ENCODE data around the gene COBL. TPM values are rescaled to one million over a fixed set of nuclear protein-coding genes. Genes with fewer than 3 reads are reported as not detected.

Gene COBL
- total RNA-seq, 3 donors from 2014 or later (not counting 1 experiment from before 2014, with no cell fraction given), result not detected

DNA sequence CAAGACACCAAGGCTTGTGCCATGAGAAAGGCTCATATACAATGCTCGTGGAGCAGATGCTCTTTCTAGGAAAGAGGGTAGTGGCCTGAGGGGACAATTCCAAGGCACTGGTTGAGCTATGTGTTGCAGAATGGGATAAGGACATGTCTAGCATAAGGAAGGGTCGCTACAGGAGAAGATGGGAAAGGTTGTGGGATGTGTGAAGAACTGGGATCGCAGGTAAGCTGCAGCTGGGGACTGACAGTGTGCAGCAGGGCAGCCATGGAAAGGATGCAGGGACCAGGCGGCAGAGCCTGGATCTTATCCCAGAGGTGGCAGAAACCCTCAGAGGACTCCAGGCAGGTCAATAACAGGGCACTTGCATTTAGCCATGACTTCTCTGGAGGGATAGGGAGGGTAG is 56.1 kb downstream of the COBL start:
- H3K27ac Mint-ChIP-seq, result no peak overlapping the region
- TF ChIP-seq, protein P1, sequence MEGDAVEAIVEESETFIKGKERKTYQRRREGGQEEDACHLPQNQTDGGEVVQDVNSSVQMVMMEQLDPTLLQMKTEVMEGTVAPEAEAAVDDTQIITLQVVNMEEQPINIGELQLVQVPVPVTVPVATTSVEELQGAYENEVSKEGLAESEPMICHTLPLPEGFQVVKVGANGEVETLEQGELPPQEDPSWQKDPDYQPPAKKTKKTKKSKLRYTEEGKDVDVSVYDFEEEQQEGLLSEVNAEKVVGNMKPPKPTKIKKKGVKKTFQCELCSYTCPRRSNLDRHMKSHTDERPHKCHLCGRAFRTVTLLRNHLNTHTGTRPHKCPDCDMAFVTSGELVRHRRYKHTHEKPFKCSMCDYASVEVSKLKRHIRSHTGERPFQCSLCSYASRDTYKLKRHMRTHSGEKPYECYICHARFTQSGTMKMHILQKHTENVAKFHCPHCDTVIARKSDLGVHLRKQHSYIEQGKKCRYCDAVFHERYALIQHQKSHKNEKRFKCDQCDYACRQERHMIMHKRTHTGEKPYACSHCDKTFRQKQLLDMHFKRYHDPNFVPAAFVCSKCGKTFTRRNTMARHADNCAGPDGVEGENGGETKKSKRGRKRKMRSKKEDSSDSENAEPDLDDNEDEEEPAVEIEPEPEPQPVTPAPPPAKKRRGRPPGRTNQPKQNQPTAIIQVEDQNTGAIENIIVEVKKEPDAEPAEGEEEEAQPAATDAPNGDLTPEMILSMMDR (IDR thresholded peaks at IDR 0.05), result no peak
- H3K36me3 Mint-ChIP-seq, result no peaks in the 10 kb centered on the region
- ATAC-seq (no peak), DNase-seq (no peak)
- Histone ChIP-seq H3K36me3 (ENCODE audit: control insufficient read depth, insufficient read depth, low read length) (no peaks in the 10 kb centered on the region), H3K27me3 (ENCODE audit: control insufficient read depth, insufficient read depth, low read length) (no peaks in the 10 kb centered on the region), H3K27ac (ENCODE audit: low read length) (no peak overlapping the region), H3K4me1 (ENCODE audit: control insufficient read depth, insufficient read depth, low read length) (no peaks in the 10 kb centered on the region), H3K4me3 (ENCODE audit: low read length) (no peak overlapping the region), H3K9me3 (ENCODE audit: control insufficient read depth, insufficient read depth, low read length) (no peaks in the 10 kb centered on the region)
- H3K4me1 Mint-ChIP-seq, result peaks cover 0 to 6% of the 10 kb centered on the region in 2 donors
- H3K27me3 Mint-ChIP-seq (ENCODE audit: low read depth in 2 of 2), result peaks cover 8 to 15% of the 10 kb centered on the region in 2 donors
- H3K4me3 Mint-ChIP-seq, result no peak overlapping the region
- intact Hi-C loops (cut with micrococcal nuclease), result no loop called here
- 82% methylated on average over 4 of the region's 4 CpGs for WGBS (ENCODE audit: insufficient coverage)
- no peaks in the 10 kb centered on the region for H3K9me3 Mint-ChIP-seq

DNA sequence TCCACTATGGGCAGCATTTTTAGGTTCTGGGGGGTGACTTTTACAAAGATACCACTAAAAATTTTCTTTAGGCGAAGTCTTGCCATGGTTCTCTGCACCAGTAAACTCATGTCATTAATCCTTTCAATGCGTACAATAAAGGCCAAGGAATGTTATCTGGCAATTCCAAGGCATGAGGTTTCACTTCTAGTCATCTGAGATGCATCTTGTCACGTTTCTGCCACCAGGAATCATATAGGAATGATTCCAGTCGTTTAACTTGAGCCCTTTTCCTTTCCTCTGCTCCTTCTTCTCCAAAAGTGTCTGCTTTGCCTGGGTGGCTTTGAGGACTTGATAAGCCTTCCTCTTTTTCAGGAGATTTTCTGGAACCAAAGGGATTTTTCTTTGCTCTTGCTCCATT is 56.8 kb downstream of the COBL start:
- H3K36me3 ChIP-seq (ENCODE audit: control insufficient read depth, insufficient read depth, low read length), result no peaks in the 10 kb centered on the region
- peaks cover 0 to 6% of the 10 kb centered on the region in 2 donors for H3K4me1 Mint-ChIP-seq
- H3K27me3 Mint-ChIP-seq (ENCODE audit: low read depth in 2 of 2), result peaks cover 8 to 15% of the 10 kb centered on the region in 2 donors
- no peak overlapping the region for H3K27ac Mint-ChIP-seq
- no peaks in the 10 kb centered on the region for H3K9me3 Mint-ChIP-seq
- no peaks in the 10 kb centered on the region for H3K27me3 ChIP-seq (ENCODE audit: control insufficient read depth, insufficient read depth, low read length)
- DNase-seq (no peak), ATAC-seq (no peak)
- H3K36me3 Mint-ChIP-seq, result no peaks in the 10 kb centered on the region
- TF ChIP-seq, protein P1 (IDR thresholded peaks at IDR 0.05), result no peak
- no peaks in the 10 kb centered on the region for H3K9me3 ChIP-seq (ENCODE audit: control insufficient read depth, insufficient read depth, low read length)
- no peaks in the 10 kb centered on the region for H3K4me1 ChIP-seq (ENCODE audit: control insufficient read depth, insufficient read depth, low read length)
- no peak overlapping the region for H3K27ac ChIP-seq (ENCODE audit: low read length)
- H3K4me3 ChIP-seq (ENCODE audit: low read length), result no peak overlapping the region
- WGBS (ENCODE audit: insufficient coverage), result 79% methylated on average over 4 of the region's 4 CpGs
- H3K4me3 Mint-ChIP-seq, result no peak overlapping the region
- intact Hi-C loops (cut with micrococcal nuclease), result no loop called here

DNA sequence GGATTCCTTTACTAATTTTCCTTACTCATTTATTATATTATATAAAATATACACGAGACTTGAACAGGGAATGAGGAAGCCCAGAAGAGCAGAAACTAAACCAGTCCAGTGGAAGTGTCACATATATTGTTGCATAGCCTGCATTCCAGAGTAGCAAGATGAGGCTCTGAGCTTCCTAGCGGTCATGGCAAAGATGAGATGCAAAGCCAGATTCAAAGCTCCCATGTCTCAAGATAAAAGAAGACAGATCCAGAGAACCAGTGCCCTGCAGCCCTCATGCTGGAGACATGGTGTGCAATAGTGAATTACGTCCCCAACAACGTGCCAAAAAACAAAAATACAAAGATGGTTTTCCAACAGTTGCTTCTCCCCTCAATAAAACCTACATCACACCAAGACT is 59.7 kb downstream of the COBL start:
- no peaks in the 10 kb centered on the region for H3K4me1 ChIP-seq (ENCODE audit: control insufficient read depth, insufficient read depth, low read length)
- no peaks in the 10 kb centered on the region for H3K27me3 ChIP-seq (ENCODE audit: control insufficient read depth, insufficient read depth, low read length)
- no peak for DNase-seq
- ATAC-seq, result no peak
- H3K4me1 Mint-ChIP-seq, result peaks cover 0 to 6% of the 10 kb centered on the region in 2 donors
- no peak overlapping the region for H3K27ac Mint-ChIP-seq
- H3K27me3 Mint-ChIP-seq (ENCODE audit: low read depth in 2 of 2), result peaks cover 10 to 15% of the 10 kb centered on the region in 2 donors
- H3K9me3 Mint-ChIP-seq, result no peaks in the 10 kb centered on the region
- no peaks in the 10 kb centered on the region for H3K9me3 ChIP-seq (ENCODE audit: control insufficient read depth, insufficient read depth, low read length)
- H3K27ac ChIP-seq (ENCODE audit: low read length), result no peak overlapping the region
- no peak overlapping the region for H3K4me3 Mint-ChIP-seq
- H3K4me3 ChIP-seq (ENCODE audit: low read length), result no peak overlapping the region
- no peaks in the 10 kb centered on the region for H3K36me3 ChIP-seq (ENCODE audit: control insufficient read depth, insufficient read depth, low read length)
- intact Hi-C loops (cut with micrococcal nuclease), result no loop called here
- H3K36me3 Mint-ChIP-seq, result no peaks in the 10 kb centered on the region
- TF ChIP-seq, protein P1 (IDR thresholded peaks at IDR 0.05), result no peak
- WGBS (ENCODE audit: insufficient coverage), result 91% methylated on average over 4 of the region's 4 CpGs

DNA sequence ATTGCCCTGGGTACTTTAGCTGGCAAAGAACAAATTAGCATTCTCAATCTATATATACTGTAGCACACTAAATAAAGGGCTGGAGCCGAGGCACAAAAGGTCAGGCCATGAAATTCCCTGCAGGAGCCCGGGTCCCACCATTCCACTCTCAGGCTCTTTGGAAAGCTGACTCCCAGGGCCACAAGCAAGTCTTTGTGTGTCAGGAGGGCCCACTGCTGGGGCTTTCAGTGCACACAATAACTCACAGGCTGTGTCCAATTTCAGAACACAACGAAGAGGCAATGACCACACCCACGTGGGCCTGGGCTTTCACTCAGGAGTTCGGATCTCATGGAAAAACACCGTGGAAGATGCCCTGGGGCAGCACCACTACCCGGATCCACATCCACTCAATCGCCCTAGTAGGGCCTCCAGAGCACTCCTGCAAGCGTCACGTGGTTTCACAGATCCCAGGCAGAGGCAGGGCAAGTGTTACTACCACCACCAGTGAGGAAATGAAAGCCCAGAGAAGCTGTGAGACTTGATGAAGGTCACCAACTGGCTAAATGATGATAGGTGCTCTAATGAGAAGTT is 60.3 kb downstream of the COBL start:
- H3K9me3 Mint-ChIP-seq, result no peaks in the 10 kb centered on the region
- H3K36me3 Mint-ChIP-seq, result no peaks in the 10 kb centered on the region
- no peak for DNase-seq
- intact Hi-C loops (cut with micrococcal nuclease), result no loop called here
- no peak overlapping the region for H3K4me3 Mint-ChIP-seq
- no peaks in the 10 kb centered on the region for H3K36me3 ChIP-seq (ENCODE audit: control insufficient read depth, insufficient read depth, low read length)
- ATAC-seq, result peak in 1 of 3 donors; percentile 32
- 75% methylated on average over 10 of the region's 10 CpGs for WGBS (ENCODE audit: insufficient coverage)
- H3K27ac ChIP-seq (ENCODE audit: low read length), result no peak overlapping the region
- peaks cover 10 to 12% of the 10 kb centered on the region in 2 donors for H3K27me3 Mint-ChIP-seq (ENCODE audit: low read depth in 2 of 2)
- no peak overlapping the region for H3K27ac Mint-ChIP-seq
- no peaks in the 10 kb centered on the region for H3K9me3 ChIP-seq (ENCODE audit: control insufficient read depth, insufficient read depth, low read length)
- no peaks in the 10 kb centered on the region for H3K4me1 ChIP-seq (ENCODE audit: control insufficient read depth, insufficient read depth, low read length)
- TF ChIP-seq, protein P1 (IDR thresholded peaks at IDR 0.05), result no peak
- H3K4me1 Mint-ChIP-seq, result peaks cover 0 to 6% of the 10 kb centered on the region in 2 donors
- no peaks in the 10 kb centered on the region for H3K27me3 ChIP-seq (ENCODE audit: control insufficient read depth, insufficient read depth, low read length)
- no peak overlapping the region for H3K4me3 ChIP-seq (ENCODE audit: low read length)

Measured in natural killer cell (primary cell).